Neural cell (in vitro differentiated cells): ENCODE results near the gene HUS1B. TPM values are rescaled to one million over a fixed set of nuclear protein-coding genes. Genes with fewer than 3 reads are reported as not detected.
"Not testable (repeated sequence)": the region's sequence is repeated elsewhere in the genome, so short reads cannot be mapped to it uniquely, and the experiment has no call there.

Source experiments
- H2AFZ ChIP-seq: fragments of 200-600, 300-800 bp; sonication (generic), shearing (Covaris generic); 2 replicates; pipeline ENCODE4 v1.6.0; 2014; ENCODE audit warnings: low read depth, mild to moderate bottlenecking, antibody characterized with exemption, low read length, moderate library complexity
- H3F3A ChIP-seq: fragments of 200-600 bp; shearing (Covaris generic); 2 replicates; pipeline ENCODE4 v1.6.1; 2016; ENCODE audit warnings: mild to moderate bottlenecking, moderate library complexity, mixed read lengths, antibody characterized with exemption, low read length; ENCODE audit not compliant: insufficient read depth, poor library complexity, severe bottlenecking
- H3K27ac ChIP-seq: fragments of 200-600, 300-800 bp; sonication (generic), shearing (Covaris generic); 2 replicates; pipeline ENCODE4 v1.5.1; 2014; ENCODE audit warnings: mild to moderate bottlenecking, low read length, moderate library complexity
- H3K27me3 ChIP-seq: fragments of 300-800, 200-600 bp; sonication (generic), shearing (Covaris generic); 2 replicates; pipeline ENCODE4 v1.6.0; 2014; ENCODE audit warnings: mild to moderate bottlenecking, low read depth, low read length, moderate library complexity; ENCODE audit not compliant: insufficient read depth
- H3K36me3 ChIP-seq: fragments of 300-800, 200-600 bp; sonication (generic), shearing (Covaris generic); 2 replicates; pipeline ENCODE4 v1.5.1; 2014; ENCODE audit warnings: mild to moderate bottlenecking, antibody characterized with exemption, low read length, moderate library complexity; ENCODE audit not compliant: insufficient read depth
- H3K4me2 ChIP-seq: fragments of 300-800, 200-600 bp; sonication (generic), shearing (Covaris generic); 2 replicates; pipeline ENCODE4 v1.6.0; 2014; ENCODE audit warnings: mild to moderate bottlenecking, low read length
- H3K4me3 ChIP-seq: fragments of 300-800, 200-600 bp; sonication (generic), shearing (Covaris generic); 2 replicates; pipeline ENCODE4 v1.5.1; 2014; ENCODE audit warnings: mild to moderate bottlenecking, low read length, moderate library complexity
- H3K79me2 ChIP-seq: fragments of 200-600 bp; shearing (Covaris generic); replicated peaks from 2 replicates; pipeline ENCODE4 v1.6.0; 2014; ENCODE audit warnings: mild to moderate bottlenecking, low read length, moderate library complexity; ENCODE audit not compliant: insufficient read depth
- H3K9ac ChIP-seq: fragments of 300-800, 200-600 bp; sonication (generic), shearing (Covaris generic); 2 replicates; pipeline ENCODE4 v1.6.1; 2016; ENCODE audit warnings: mild to moderate bottlenecking, low read length, mixed read lengths
- H3K9me2 ChIP-seq: fragments of 200-600 bp; shearing (Covaris generic); 2 replicates; pipeline ENCODE4 v1.6.1; 2016; ENCODE audit warnings: mild to moderate bottlenecking, low read length, mixed read lengths; ENCODE audit not compliant: insufficient read depth
- H3K9me3 ChIP-seq: fragments of 200-600, 300-800 bp; sonication (generic), shearing (Covaris generic); 2 replicates; pipeline ENCODE4 v1.6.1; 2016; ENCODE audit warnings: mild to moderate bottlenecking, mixed run types, low read length, moderate library complexity, mixed read lengths
- H4K20me1 ChIP-seq: fragments of 200-600 bp; shearing (Covaris generic); 2 replicates; pipeline ENCODE4 v1.6.1; 2016; ENCODE audit warnings: mild to moderate bottlenecking, mixed run types; ENCODE audit not compliant: insufficient read depth
- CTCF ChIP-seq: fragments of 450-650 bp; IDR thresholded peaks from 2 replicates; pipeline ENCODE4 v1.5.1; 2014; ENCODE audit warnings: antibody characterized with exemption, mild to moderate bottlenecking, moderate library complexity; ENCODE audit not compliant: poor library complexity, severe bottlenecking
- EP300 ChIP-seq: fragments of 450-650 bp; conservative IDR thresholded peaks from 2 replicates; pipeline ENCODE4 v1.6.1; 2014; ENCODE audit warnings: antibody characterized with exemption, mild to moderate bottlenecking, moderate library complexity; ENCODE audit not compliant: poor library complexity, severe bottlenecking
- EZH2 ChIP-seq: fragments of 200-600, 300-800 bp; shearing (Covaris generic), sonication (generic); IDR thresholded peaks from 2 replicates; pipeline ENCODE4 v1.6.1; 2014; ENCODE audit warnings: antibody characterized with exemption, low read length, borderline replicate concordance, mild to moderate bottlenecking; ENCODE audit not compliant: insufficient read depth, poor library complexity, severe bottlenecking
- MXI1 ChIP-seq: fragments of 450-650 bp; conservative IDR thresholded peaks from 2 replicates; pipeline ENCODE4 v1.6.1; 2014; ENCODE audit warnings: antibody characterized with exemption, mild to moderate bottlenecking; ENCODE audit not compliant: poor library complexity, severe bottlenecking
- POLR2AphosphoS5 ChIP-seq: IDR thresholded peaks from 2 replicates; pipeline ENCODE4 v1.6.1; 2012
- RAD21 ChIP-seq: fragments of 450-650 bp; conservative IDR thresholded peaks from 2 replicates; pipeline ENCODE4 v1.6.1; 2014; ENCODE audit warnings: antibody characterized with exemption, mild to moderate bottlenecking, moderate library complexity
- REST ChIP-seq: IDR thresholded peaks from 2 replicates; pipeline ENCODE4 v1.6.1; 2012; ENCODE audit warnings: borderline replicate concordance
- SMC3 ChIP-seq: fragments of 450-650 bp; conservative IDR thresholded peaks from 2 replicates; pipeline ENCODE4 v1.6.1; 2014; ENCODE audit warnings: antibody characterized with exemption, mild to moderate bottlenecking, moderate library complexity; ENCODE audit not compliant: poor library complexity
- TAF1 ChIP-seq: IDR thresholded peaks from 2 replicates; pipeline ENCODE4 v1.6.1; 2012; ENCODE audit warnings: low read depth
- polyA plus RNA-seq: library from polyadenylated mRNA; depleted of rRNA; stranded (reverse); fragments of >200 nt; gene quantifications from 2 replicates; pipeline ENCODE4 v1.2.3, GENCODE V29; 2014

The HUS1B gene
- polyA plus RNA-seq, 1 donor from 2014 or later: 0.52 TPM

GRCh38 chr6:665403-666267 is 8.7 kb upstream of the HUS1B start:
- TF ChIP-seq EZH2: no peak
- no peak for TF ChIP-seq POLR2AphosphoS5
- TF ChIP-seq CTCF: no peak
- no peak for TF ChIP-seq MXI1
- no peak for TF ChIP-seq TAF1
- no peak for TF ChIP-seq SMC3
- no peak for TF ChIP-seq RAD21
- TF ChIP-seq REST: no peak
- TF ChIP-seq EP300: no peak
- no peak overlapping the region for H3K4me3 ChIP-seq
- no peaks in the 10 kb centered on the region for H3K27me3 ChIP-seq
- H3K27ac ChIP-seq: no peak overlapping the region
- no peaks in the 10 kb centered on the region for H3K9me2 ChIP-seq
- H4K20me1 ChIP-seq: no peaks in the 10 kb centered on the region
- H3F3A ChIP-seq: no peaks in the 10 kb centered on the region
- H3K4me2 ChIP-seq: no peak overlapping the region
- H3K9ac ChIP-seq: no peak overlapping the region
- H3K9me3 ChIP-seq: peaks cover 3% of the 10 kb centered on the region
- H2AFZ ChIP-seq: no peak overlapping the region
- peaks cover 2% of the 10 kb centered on the region for H3K79me2 ChIP-seq
- H3K36me3 ChIP-seq: no peaks in the 10 kb centered on the region

- not testable (repeated sequence) for H3K4me3 ChIP-seq, H3K4me2 ChIP-seq, H2AFZ ChIP-seq, H3K9ac ChIP-seq, H3K36me3 ChIP-seq, H3K27me3 ChIP-seq, H3K9me3 ChIP-seq, H3K9me2 ChIP-seq, H3F3A ChIP-seq, H3K27ac ChIP-seq, H3K79me2 ChIP-seq, H4K20me1 ChIP-seq
Observed at GRCh38 chr6:663788-664187, 6.9 kb upstream of the HUS1B start.
